SU-DHL-6 (cell line): ENCODE measurements around the gene DNAH7.

Experiments used
- H2AFZ ChIP-seq: fragments of 200-600 bp; sonication (generic); 2 replicates; pipeline ENCODE4 v1.6.1; 2014; ENCODE audit warnings: low read depth, mild to moderate bottlenecking, moderate library complexity, mixed read lengths, antibody characterized with exemption, low read length; ENCODE audit not compliant: severe bottlenecking
- H3F3A ChIP-seq: fragments of 200-600 bp; shearing (Covaris generic); 2 replicates; pipeline ENCODE4 v1.6.0; 2016; ENCODE audit warnings: antibody characterized with exemption, mild to moderate bottlenecking; ENCODE audit not compliant: insufficient read depth
- H3K27ac ChIP-seq: fragments of 200-600 bp; sonication (generic); 2 replicates; pipeline ENCODE4 v1.5.1; 2016; ENCODE audit warnings: low read depth, mild to moderate bottlenecking, low read length, moderate library complexity, mixed read lengths
- H3K27me3 ChIP-seq: fragments of 200-600 bp; sonication (generic), shearing (Covaris generic); 2 replicates; pipeline ENCODE4 v1.6.0; 2014; ENCODE audit warnings: mild to moderate bottlenecking, low read length
- H3K36me3 ChIP-seq: fragments of 200-600 bp; sonication (generic); 2 replicates; pipeline ENCODE4 v1.6.1; 2014; ENCODE audit warnings: mild to moderate bottlenecking, low read length, mixed read lengths
- H3K4me2 ChIP-seq: fragments of 300-600, 200-600 bp; shearing (Covaris generic), sonication (generic); 2 replicates; pipeline ENCODE4 v1.6.0; 2014; ENCODE audit warnings: low read length, low read depth, mild to moderate bottlenecking; ENCODE audit not compliant: poor library complexity, severe bottlenecking
- H3K4me3 ChIP-seq: fragments of 200-600 bp; sonication (generic); 2 replicates; pipeline ENCODE4 v1.5.1; 2014; ENCODE audit warnings: antibody characterized with exemption, low read length, mild to moderate bottlenecking, mixed read lengths; ENCODE audit not compliant: insufficient read depth, poor library complexity, severe bottlenecking
- H3K79me2 ChIP-seq: fragments of 200-600 bp; sonication (generic); 2 replicates; pipeline ENCODE4 v1.6.1; 2014; ENCODE audit warnings: mild to moderate bottlenecking, low read length, moderate library complexity; ENCODE audit not compliant: insufficient read depth
- H3K9ac ChIP-seq: fragments of 200-600 bp; sonication (generic); 2 replicates; pipeline ENCODE4 v1.7.0; 2014; ENCODE audit warnings: mild to moderate bottlenecking, low read length
- H3K9me2 ChIP-seq: fragments of 200-600 bp; sonication (generic); replicated peaks from 2 replicates; pipeline ENCODE4 v1.6.1; 2014; ENCODE audit warnings: low read length; ENCODE audit not compliant: insufficient read depth
- H3K9me3 ChIP-seq: fragments of 200-600 bp; sonication (generic); 2 replicates; pipeline ENCODE4 v1.6.1; 2014; ENCODE audit warnings: low read length, mixed read lengths; ENCODE audit not compliant: insufficient read depth
- H4K20me1 ChIP-seq: fragments of 200-600 bp; sonication (generic); 2 replicates; pipeline ENCODE4 v1.6.1; 2014; ENCODE audit warnings: low read depth, mild to moderate bottlenecking, antibody characterized with exemption, low read length, moderate library complexity, mixed read lengths
- CTCF ChIP-seq: fragments of 200-600 bp; sonication (generic); IDR thresholded peaks from one replicate; pipeline ENCODE4 v1.5.1; 2017; ENCODE audit warnings: antibody characterized with exemption, mild to moderate bottlenecking, low read length, moderate library complexity; ENCODE audit not compliant: insufficient read depth, poor library complexity, severe bottlenecking
- EZH2phosphoT487 ChIP-seq: fragments of 200-600 bp; sonication (generic), shearing (Covaris generic); conservative IDR thresholded peaks from 2 replicates; pipeline ENCODE4 v1.6.1; 2018; ENCODE audit warnings: mild to moderate bottlenecking, antibody characterized with exemption, low read length, moderate library complexity, mixed read lengths

The DNAH7 gene

GRCh38 chr2:195830968-195831950 is 237.4 kb downstream of the DNAH7 start:
- no peaks in the 10 kb centered on the region for H3F3A ChIP-seq
- H3K9me3 ChIP-seq: no peaks in the 10 kb centered on the region
- H3K27ac ChIP-seq: no peak overlapping the region
- no peaks in the 10 kb centered on the region for H3K9me2 ChIP-seq
- no peak overlapping the region for H2AFZ ChIP-seq
- H3K4me3 ChIP-seq: no peak overlapping the region
- H3K79me2 ChIP-seq: no peaks in the 10 kb centered on the region
- TF ChIP-seq EZH2phosphoT487 (no peak), CTCF (no peak)
- H3K36me3 ChIP-seq: no peaks in the 10 kb centered on the region
- H4K20me1 ChIP-seq: peaks cover 3% of the 10 kb centered on the region; the same call in 1 of the 2 replicates
- no peaks in the 10 kb centered on the region for H3K27me3 ChIP-seq
- no peak overlapping the region for H3K9ac ChIP-seq
- H3K4me2 ChIP-seq: no peak overlapping the region

GRCh38 chr2:195824478-195824877 is 244.2 kb downstream of the DNAH7 start:
- Histone ChIP-seq H3K36me3 (no peaks in the 10 kb centered on the region), H3F3A (no peaks in the 10 kb centered on the region), H4K20me1 (peaks cover 2% of the 10 kb centered on the region; the same call in 1 of the 2 replicates), H3K79me2 (no peaks in the 10 kb centered on the region), H3K9me2 (no peaks in the 10 kb centered on the region), H3K9me3 (no peaks in the 10 kb centered on the region), H3K27me3 (no peaks in the 10 kb centered on the region), H3K4me3 (no peak overlapping the region), H3K9ac (no peak overlapping the region), H3K27ac (no peak overlapping the region), H2AFZ (no peak overlapping the region), H3K4me2 (no peak overlapping the region)
- TF ChIP-seq EZH2phosphoT487 (no peak), CTCF (no peak)

- Histone ChIP-seq H3K4me3 (no peak overlapping the region), H3K9me3 (no peaks in the 10 kb centered on the region), H3K79me2 (no peaks in the 10 kb centered on the region), H3K4me2 (no peak overlapping the region), H2AFZ (no peak overlapping the region), H3K9ac (no peak overlapping the region), H3K27ac (no peak overlapping the region), H4K20me1 (no peaks in the 10 kb centered on the region), H3K9me2 (no peaks in the 10 kb centered on the region), H3K36me3 (no peaks in the 10 kb centered on the region), H3K27me3 (no peaks in the 10 kb centered on the region), H3F3A (no peaks in the 10 kb centered on the region)
- TF ChIP-seq CTCF: no peak
- no peak for TF ChIP-seq EZH2phosphoT487
Measured at GRCh38 chr2:195823206-195823605, 245.4 kb downstream of the DNAH7 start.
